NCI-H128 (cell line): ENCODE data around the gene MAPK6.

Experiments used
- DNase-seq: peaks from one replicate; lab custom pipeline; 2025; ENCODE audit not compliant: unreplicated experiment; lab: John Stamatoyannopoulos, UW

MAPK6 gene

DNA sequence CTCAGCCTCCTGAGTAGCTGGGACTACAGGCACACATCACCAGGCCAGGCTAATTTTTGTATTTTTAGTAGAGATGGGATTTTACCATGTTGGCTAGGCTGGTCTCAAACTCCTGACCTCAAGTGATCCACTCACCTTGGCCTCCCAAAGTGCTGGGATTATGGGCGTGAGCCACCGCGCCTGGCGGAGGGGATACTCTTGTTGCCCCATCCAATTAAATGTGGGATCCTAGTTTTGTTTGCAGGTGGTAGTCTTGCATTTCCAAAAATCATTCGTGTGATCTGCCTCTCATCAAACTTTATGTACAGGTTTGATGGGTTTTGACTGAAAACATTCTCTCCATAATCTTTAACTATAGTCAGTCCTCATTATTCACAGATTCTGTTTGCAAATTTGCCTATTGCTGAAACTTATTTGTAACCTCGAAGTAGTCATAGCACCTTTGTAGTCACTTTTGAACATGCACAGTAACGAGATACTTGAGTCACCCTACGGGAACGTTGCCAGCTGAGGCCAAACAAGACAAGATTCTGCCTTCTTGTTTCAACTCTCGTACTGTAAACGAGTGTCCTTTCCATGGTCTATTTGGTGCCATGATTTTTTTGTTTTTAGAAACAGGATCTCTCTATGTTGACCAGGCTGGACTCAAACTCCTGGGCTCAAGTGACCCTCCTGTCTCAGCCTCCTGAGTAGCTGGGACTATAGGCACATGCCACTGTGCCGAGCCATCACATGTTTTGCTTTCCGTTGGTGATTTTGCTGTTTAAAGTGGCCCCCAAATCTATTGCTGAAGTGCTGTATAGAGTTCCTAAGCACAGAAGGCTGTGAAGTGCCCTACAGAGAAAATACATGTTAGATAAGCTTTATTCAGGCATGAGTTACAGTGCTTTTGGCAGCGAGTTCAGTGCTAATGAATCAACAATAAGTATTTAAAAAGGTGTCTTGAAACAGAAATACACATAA, 8.1 kb upstream of the MAPK6 start:
- DNase-seq, result no peak

DNA sequence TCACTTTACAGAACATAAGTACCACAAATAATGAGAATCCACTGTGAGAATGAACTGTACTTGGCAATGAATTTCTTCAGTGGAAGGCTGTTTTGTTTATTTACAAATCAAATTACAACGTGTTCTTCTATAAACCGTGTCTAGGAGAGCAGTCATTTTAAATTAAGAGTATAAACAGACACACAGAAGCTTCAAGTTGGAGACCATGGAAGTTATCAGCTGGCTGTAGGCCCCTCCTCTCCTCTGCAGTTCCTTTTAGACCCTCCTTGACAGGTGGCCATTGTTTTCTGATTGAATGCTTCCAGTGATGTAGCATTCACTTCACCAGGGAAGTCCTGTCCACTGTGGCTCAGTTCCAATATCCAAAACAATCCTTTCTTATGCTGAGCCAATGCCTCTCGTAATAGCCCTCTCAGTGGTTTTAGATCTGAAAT, 7.3 kb upstream of the MAPK6 start:
- DNase-seq, result peak; percentile 61

DNA sequence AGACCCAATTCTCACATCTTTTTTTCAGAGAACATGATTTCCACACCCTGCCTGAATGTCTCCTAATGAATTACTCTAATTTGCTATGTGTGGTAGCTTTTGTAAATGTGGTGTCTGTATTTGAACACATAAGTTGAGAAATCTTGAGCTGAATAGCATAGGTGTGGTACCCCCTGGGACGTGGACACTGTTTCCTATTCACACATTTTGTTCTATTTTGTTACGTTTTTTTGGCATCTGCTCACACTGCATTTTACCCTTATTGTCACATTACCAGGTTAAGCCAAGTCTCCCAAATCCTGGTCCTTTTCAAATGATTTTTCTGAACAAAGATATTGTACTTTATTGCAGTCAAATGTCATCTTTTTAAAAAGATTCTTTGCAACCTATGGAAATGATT, 6.8 kb upstream of the MAPK6 start:
- DNase-seq, result no peak

DNA sequence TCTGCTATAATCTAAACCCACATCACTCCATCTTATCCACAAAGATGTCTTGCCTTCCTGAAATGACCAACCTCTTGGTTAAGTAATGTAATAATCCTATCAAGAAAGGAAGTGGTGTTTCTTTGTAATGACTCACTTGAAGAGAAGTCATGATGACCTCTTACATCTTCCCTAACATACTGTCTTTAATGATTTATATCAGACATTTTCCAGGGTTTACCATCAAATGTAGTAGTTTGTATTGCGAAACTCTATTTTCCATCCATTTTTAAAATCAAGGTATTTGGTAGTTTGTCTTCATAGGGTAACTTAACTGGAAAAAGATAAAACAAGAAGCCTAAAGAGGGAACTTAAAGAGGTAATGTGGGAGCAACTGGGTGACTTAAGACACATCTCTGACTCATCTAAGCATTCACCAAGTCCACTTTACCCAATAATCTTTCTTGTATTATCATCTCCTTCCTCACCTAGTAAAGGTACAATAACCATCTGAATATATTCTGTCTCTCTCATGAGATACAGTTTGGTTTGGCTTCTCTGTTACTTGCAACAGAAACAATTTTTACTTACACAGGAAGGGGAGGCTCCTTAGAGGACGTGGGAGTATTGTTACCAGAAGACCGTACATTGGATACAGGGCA, 5.7 kb upstream of the MAPK6 start:
- no peak for DNase-seq

DNA sequence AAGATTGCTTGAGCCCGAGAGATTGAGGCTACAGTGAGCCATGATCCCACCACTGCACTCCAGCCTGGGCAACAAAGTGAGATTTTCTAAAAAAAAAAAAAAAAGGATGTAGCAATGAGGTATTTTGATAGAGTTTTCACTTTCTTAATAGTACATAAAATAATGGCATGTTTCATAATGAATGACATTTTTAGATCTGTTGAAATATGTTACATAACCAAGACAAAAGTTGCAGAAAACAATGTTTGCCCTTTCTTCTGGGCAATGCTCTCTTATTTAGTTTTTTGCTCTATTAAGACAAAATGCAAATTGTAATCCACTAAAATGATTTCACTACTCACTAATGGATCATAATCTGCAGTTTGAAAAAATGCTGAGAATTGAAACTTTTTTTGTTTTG, 4.4 kb upstream of the MAPK6 start:
- DNase-seq, result no peak

DNA sequence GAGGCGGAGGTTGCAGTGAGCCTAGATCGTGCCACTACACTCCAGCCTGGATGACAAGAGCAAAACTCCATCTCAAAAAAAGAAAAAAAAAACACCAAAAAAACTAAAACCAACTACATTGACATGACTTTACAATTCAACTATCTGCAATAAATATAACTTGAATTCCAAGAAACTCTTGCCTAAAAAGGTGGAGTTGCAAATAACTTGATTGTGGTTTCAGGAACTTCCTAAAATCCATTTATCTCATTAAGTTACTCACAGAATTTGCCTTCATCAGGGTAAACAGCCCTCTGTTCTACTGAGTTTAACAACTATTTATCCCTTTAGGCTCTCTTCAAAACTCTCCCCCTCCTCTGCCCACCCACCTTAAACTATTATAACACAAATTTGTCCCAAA, 2.7 kb upstream of the MAPK6 start:
- no peak for DNase-seq

DNA sequence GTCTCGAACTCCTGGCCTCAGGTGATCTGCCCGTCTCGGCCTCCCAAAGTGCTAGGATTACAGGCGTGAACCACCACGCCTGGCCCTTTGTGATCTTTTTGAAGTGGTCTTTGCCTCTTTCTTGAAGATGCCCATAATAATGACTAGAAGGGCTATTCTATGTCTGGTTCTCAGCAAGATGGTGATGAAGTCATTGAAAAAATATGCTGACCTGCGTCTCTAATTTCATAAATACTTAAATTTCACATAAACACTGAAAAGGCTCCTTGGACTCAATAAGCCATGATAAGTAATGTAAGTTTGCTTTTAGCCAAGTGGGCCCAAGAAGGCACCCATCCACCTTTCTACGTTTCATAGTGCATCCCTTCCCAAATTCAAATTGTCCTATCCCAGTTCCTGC, 775 bp upstream of the MAPK6 start:
- no peak for DNase-seq

DNA sequence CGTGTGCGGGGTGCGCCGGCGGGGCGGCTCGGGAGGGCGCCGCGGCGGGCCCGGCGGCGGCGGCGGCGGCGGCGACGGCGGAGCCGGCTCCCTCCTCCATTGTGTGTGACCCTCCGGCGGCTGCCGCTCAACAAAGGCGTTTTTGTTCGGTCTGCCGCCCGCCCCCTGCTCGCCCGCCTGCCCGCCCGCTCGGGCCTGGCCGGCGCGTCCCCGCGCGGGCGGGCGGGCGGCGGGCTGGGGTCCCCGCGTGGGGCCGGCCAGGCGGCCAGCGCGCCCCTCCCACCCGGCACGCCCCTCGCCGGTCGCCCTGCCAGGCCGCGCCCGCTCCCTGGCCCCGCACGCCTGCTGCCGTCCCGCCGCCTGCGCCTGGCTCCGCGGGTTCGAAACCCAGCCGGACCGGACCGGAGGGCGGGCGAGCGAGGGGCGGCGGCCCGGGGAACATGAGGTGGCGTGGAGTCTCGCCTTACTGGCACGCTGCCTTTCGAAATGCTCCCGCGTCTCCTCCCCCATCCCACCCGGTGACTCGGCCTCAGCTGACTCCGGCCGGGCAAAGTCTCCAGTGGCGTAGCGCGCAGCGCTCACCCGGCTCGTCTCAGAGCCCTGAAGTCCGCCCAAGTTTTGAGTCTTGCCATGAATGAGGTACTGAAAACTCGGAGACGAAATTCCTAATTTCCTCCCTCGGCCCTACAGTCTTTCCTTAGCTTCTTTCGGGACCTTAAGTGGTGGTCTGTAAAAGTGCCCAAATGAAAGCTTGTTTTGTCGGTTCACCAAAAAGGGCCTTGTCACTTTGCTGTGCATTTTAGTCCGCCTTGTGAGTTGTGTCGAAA, 588 bp downstream of the MAPK6 start:
- DNase-seq, result no peak

DNA sequence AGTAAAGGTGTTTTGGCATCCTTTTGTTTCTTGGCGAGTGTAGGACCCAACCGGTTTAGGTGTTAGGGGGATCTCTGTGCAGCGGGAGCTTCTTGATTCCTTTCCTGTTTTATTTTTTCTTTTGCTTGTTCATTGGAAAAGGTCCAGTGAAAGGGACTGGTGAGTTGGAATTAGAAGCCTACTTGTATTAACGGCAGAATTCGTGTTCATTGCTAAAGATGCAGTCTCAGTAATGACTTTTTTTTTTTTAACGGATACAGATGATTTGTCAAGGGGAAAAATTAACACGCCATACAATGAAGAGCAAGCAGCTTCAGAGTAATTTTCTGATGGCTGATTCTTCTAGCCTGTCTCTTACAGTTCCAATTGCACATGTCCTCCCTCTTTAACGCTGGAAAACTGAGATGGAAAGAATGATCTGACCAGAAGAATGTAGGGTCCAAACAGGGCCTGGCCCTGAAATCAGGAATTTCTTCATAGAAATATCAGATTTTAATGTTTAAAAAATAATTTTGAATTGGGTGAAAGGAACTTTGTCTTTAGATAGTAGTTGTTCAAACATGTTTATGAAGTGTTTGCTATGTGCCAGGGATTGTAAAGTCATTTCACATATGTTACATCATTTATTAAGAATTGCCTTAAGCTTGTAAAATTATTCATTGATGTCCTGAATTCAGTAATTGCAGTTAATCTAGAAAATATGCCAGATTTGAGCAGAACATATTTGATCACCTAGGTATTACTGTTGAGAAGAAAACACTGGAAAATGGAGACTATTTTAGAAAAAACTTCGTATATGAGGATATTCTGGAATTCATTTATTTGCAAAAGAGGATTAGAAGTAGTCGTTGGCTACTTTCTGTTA, 1.4 kb downstream of the MAPK6 start:
- no peak for DNase-seq

DNA sequence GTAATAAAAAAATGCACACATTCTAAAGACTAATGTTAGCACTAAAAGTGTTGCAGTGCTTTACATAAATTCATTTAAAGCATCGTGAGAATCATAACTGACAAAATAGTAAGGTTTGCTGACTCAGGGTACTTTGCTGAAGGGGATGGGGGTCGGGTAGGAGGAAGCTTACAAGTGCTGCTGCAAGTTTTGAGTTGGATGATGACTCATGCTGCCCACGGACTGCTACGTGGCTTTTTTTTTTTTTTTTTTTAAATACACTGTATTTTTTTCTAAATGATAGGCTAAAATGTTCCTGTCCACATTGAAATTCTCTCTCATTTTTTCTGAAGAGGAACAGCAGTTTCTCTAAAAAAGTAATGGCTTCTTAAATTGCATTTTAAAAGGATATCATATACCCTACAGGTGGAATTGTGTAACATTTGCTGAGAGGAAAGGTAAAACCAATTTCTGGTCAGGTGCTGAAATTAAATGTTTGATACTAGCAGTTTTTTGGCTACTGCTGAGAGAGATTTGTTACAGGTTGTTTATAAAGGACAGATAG, 2.2 kb downstream of the MAPK6 start:
- no peak for DNase-seq

DNA sequence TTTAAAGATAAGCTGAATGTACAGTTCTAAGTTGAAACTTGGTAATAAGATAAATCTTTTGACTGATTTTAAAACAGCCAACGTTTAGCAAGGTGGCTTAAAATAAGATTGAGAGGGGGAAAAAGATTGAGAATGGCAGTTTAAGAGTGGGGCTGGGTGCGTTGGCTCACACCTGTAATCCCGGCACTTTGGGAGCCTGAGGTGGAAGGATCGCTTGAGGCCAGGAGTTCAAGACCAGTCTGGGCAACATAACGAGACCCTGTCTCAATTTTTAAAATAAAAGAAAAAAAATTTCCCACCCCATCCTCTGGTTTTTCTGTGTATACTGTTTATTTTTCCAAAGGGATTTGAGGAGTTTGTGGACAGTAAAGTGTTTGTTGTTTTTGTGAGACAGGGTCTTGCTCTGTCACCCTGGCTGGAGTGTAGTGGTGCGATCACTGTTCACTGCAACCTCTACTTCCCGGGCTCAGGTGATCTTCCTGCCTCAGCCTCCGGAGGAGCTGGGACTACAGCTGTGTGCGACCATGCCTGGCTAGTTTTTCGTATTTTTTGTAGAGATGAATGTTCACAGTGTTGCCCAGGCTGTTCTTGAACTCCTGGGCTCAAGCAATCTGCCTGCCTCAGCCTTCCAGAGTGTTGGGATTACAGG, 3.0 kb downstream of the MAPK6 start:
- no peak for DNase-seq

DNA sequence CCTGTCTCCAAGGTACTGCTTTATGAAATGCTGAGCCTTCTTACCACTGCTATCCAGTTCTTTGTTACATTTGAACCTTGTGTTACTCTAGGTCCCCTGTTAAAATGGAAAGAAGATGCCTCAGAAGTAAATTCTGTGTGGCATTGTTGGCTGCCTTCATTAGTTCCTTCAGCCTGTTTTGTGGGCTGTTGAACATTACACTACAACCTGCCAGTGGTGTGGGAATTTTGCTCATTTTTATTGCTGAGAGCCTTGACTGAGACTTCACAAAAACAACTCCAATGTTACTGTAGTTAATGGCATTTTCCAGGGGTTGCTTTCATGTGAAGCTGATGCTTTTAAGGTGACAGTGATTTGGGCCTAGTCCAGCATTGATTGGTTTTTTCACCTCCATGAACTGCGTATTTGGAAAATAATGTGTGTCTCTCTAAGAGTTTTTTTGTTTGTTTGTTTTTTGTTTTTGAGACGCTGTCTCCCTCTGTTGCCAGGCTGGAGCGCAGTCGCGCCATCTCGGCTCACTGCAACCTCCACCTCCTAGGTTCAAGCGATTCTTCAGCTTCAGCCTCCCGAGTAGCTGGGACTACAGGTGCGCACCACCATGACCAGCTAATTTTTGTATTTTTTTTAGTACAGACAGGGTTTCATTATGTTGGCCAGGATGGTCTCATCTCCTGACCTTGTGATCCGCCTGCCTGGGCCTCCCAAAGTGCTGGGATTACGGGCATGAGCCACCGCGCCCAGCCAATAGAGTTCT, 4.3 kb downstream of the MAPK6 start:
- no peak for DNase-seq

DNA sequence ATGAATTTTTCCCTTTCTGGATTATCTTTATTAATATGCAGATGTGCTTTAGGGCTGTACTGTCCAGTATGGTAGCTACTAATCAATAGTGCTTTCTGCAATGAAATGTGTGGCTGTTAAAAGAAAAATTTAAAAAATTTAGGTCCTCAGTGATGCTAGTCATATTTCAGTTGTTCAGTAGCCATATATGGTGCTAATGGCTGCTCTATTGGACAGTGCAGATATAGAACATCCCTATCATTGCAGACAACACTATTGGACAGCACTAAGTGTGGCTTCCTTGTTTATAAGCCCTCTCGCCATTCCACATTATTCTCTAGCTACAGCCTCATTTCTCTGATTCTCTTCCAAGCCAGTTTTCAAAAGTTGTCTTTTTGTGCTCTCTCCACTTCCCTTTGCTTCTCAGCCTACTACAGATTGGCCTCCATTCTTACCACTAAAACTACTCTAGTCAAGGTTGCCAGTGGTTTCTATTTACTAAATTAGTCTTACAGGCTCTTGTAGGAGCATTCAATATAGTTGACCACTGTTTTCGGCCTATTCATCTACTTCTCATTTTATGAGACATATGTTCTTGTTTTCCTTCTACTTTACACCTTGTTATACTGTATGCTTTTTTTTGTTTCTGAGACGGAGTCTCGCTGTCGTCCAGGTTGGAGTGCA, 9.5 kb downstream of the MAPK6 start:
- no peak for DNase-seq

DNA sequence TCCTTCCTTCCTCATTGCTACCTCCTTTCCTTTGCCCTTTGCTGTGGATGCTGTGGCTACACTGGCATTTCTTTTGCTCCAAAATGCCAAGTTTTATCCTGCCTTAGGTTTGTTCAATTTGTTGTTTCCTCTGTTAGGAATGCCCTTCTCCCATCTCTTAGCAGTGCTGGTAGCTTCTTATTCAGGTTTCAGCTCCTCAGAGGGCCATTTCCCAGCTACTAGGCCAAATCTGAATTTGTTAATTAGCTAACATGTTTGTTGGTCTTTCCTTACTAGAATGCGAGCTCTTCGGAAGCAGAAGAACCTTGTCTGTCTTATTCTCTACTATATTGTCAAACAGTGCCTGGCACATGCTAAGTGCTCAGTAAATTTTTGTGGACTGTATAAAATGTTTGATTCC, 11.0 kb downstream of the MAPK6 start:
- no peak for DNase-seq

DNA sequence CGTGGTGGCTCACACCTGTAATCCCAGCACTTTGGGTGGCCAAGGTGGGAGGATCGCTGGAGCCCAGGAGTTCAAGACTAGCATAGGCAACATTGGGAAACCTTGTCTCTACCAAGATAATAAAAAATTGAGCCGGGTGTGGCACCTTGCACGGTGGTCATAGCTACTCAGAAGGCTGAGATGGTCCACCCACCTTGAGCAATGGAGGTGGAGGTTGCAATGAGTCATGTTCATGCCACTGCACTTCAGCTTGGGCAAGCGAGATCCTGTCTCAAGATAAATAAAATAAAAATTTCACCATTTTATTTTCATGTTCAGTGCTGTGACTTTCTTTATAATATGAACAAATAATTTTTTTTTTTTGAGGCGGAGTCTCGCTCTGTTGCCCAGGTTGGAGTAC, 12.5 kb downstream of the MAPK6 start:
- no peak for DNase-seq

DNA sequence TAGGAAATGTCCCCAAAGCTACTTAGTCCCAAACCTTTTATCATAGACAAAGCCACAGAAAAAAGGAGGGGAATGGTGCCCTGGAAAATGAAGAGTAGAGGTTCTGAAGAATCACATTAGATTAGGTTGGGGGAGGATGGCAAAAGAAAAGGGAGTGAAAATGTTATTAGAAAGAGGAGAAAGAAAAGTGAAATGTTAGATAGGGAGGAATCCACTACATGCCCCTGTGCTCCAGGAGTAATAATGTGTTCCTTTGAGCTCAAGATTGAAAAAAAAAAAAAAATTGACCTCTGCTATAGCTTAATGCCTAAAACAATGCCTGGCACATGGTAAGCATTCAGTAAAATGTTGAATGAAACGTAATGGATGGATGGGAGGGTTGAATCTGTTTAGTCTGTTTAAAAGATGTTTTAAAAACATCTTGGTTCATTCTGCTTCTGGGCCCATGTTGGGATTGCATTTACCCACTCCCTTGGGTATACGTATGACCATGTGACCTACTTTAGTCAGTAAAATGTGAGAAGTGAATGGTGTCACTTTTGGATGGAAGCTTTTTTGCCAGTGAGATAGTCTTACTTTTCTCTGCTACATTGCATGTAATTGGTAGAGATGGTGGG, 19.0 kb downstream of the MAPK6 start:
- no peak for DNase-seq

DNA sequence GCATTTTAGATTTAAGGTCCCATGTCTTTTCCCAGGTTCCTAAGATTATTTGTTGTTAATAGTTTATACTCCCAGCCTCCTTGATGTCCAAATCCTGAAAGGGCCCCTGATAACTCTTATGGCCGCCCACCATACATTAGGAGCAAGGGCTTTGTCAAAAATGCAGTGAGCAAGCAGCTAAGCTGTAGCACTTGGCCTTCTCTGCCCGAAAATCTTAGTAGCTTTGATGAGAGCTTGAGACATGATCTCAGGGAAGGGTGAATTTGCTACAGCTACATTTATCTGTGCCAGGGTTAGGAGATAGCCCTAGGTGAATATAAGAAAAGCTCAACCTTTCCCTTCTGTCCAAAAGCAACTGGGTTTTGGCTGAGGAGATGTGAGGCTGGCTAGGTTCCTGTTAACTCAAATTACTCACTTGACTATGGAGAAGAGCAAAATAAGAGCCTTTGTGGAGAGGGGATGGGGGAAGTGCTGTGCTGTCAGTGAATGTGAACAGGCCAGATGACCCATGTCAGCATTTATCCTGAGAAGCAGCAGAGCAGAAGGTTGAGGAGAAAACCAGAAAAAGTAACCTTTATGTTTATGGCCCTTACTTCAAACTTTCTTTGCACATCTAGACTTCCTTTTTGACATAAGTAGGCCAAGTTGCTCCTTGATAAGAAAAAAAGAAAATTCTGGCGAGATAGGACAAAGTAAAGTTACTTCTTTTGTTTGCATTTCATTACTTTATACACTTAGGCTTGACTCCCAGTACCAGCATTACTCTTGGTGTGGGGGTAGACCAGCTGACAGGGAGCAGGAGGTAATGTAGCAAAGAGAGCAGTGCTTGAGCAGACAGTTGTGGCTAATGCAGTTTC, 21.1 kb downstream of the MAPK6 start:
- no peak for DNase-seq
